HL-60/S4 (cell line): ENCODE measurements around the gene IL18RAP.

Experiments used
- in situ Hi-C: fragments of 300-500 bp; cut with MboI; formaldehyde crosslinking; loops from 2 replicates; pipeline ENCODE4 v1.14.3; 2022; ENCODE audit warnings: low sequenced_read_pairs

The IL18RAP gene

GRCh38 chr2:102421890-102422759, 835 bp upstream of the IL18RAP start:
- in situ Hi-C loops, result no loop called here

GRCh38 chr2:102423368-102423767, 408 bp downstream of the IL18RAP start:
- in situ Hi-C loops, result no loop called here

- in situ Hi-C loops, result loop anchor here (25.0 kb wide), 1 partner anchor 1087 kb away; no protein-coding TSS in a partner anchor
Observed at GRCh38 chr2:102424754-102425153, 1.8 kb downstream of the IL18RAP start.

- in situ Hi-C loops, result loop anchor here (25.0 kb wide), 1 partner anchor 1088 kb away; no protein-coding TSS in a partner anchor
Observed at GRCh38 chr2:102425441-102426132, 2.6 kb downstream of the IL18RAP start.

GRCh38 chr2:102427249-102427648, 4.3 kb downstream of the IL18RAP start:
- in situ Hi-C loops, result loop anchor here (25.0 kb wide), 1 partner anchor 1090 kb away; no protein-coding TSS in a partner anchor

GRCh38 chr2:102428573-102428972, 5.6 kb downstream of the IL18RAP start:
- in situ Hi-C loops, result loop anchor here (25.0 kb wide), 1 partner anchor 1091 kb away; no protein-coding TSS in a partner anchor

GRCh38 chr2:102432386-102432785, 9.4 kb downstream of the IL18RAP start:
- in situ Hi-C loops, result loop anchor here (25.0 kb wide), 1 partner anchor 1095 kb away; no protein-coding TSS in a partner anchor

GRCh38 chr2:102433973-102434654, 11.2 kb downstream of the IL18RAP start:
- in situ Hi-C loops, result loop anchor here (25.0 kb wide), 1 partner anchor 1097 kb away; no protein-coding TSS in a partner anchor

GRCh38 chr2:102434655-102435381, 11.9 kb downstream of the IL18RAP start:
- in situ Hi-C loops, result loop anchor here (25.0 kb wide), 1 partner anchor 1098 kb away; no protein-coding TSS in a partner anchor

GRCh38 chr2:102435741-102436140, 12.8 kb downstream of the IL18RAP start:
- in situ Hi-C loops, result loop anchor here (25.0 kb wide), 1 partner anchor 1098 kb away; no protein-coding TSS in a partner anchor

GRCh38 chr2:102436323-102436722, 13.4 kb downstream of the IL18RAP start:
- in situ Hi-C loops, result loop anchor here (25.0 kb wide), 1 partner anchor 1099 kb away; no protein-coding TSS in a partner anchor

- in situ Hi-C loops, result loop anchor here (25.0 kb wide), 1 partner anchor 1100 kb away; no protein-coding TSS in a partner anchor
Observed at GRCh38 chr2:102437122-102437521, 14.2 kb downstream of the IL18RAP start.

- in situ Hi-C loops, result loop anchor here (25.0 kb wide), 1 partner anchor 1101 kb away; no protein-coding TSS in a partner anchor
Observed at GRCh38 chr2:102438111-102438510, 15.2 kb downstream of the IL18RAP start.

GRCh38 chr2:102438578-102438977, 15.6 kb downstream of the IL18RAP start:
- in situ Hi-C loops, result loop anchor here (25.0 kb wide), 1 partner anchor 1101 kb away; no protein-coding TSS in a partner anchor

GRCh38 chr2:102439065-102439695, 16.2 kb downstream of the IL18RAP start:
- in situ Hi-C loops, result loop anchor here (25.0 kb wide), 1 partner anchor 1102 kb away; no protein-coding TSS in a partner anchor

GRCh38 chr2:102442967-102443828, 20.2 kb downstream of the IL18RAP start:
- in situ Hi-C loops, result loop anchor here (5.0 to 25.0 kb wide), 3 partner anchors 201 to 1106 kb away; no protein-coding TSS in a partner anchor

GRCh38 chr2:102444233-102444632, 21.3 kb downstream of the IL18RAP start:
- in situ Hi-C loops, result loop anchor here (5.0 to 25.0 kb wide), 3 partner anchors 202 to 1107 kb away; no protein-coding TSS in a partner anchor

- in situ Hi-C loops, result loop anchor here (10.0 to 25.0 kb wide), 2 partner anchors 422 to 1110 kb away; no protein-coding TSS in a partner anchor
Observed at GRCh38 chr2:102446936-102447335, 24.0 kb downstream of the IL18RAP start.
